Esophagus squamous epithelium (tissue), 5 donors: Measurements from ENCODE around the gene FAM184B. TPM values are rescaled to one million over a fixed set of nuclear protein-coding genes. Genes with fewer than 3 reads are reported as not detected.

Experiments
- DNase-seq: peaks from one replicate; lab custom pipeline; 2025; lab: John Stamatoyannopoulos, UW
- H3K27ac ChIP-seq, 4 donors: fragments of 200-600 bp; sonication (generic); one replicate each; pipeline ENCODE4 v1.5.1; 2016 to 2019; ENCODE audit warnings: mild to moderate bottlenecking in 1 of 4
- H3K27me3 ChIP-seq, 4 donors: fragments of 200-600 bp; sonication (generic); 1 replicate in 3 of 4; 2 replicates in 1 of 4; pipeline versions ENCODE4 v1.5.1 to v1.6.0; 2017 to 2021; ENCODE audit warnings: antibody characterized with exemption in 1 of 4
- H3K36me3 ChIP-seq, 3 donors: fragments of 200-600 bp; sonication (generic); one replicate each; pipeline ENCODE4 v1.5.1; 2016 to 2019
- H3K4me1 ChIP-seq, 3 donors: fragments of 200-600 bp; sonication (generic); one replicate each; pipeline ENCODE4 v1.5.1; 2017 to 2019
- H3K4me3 ChIP-seq, 4 donors: fragments of 200-600 bp; sonication (generic); 1 replicate in 3 of 4; 2 replicates in 1 of 4; pipeline ENCODE4 v1.5.1; 2016 to 2019; ENCODE audit warnings: mild to moderate bottlenecking in 2 of 4, moderate library complexity in 1 of 4
- H3K9me3 ChIP-seq, 3 donors: fragments of 200-600 bp; sonication (generic); one replicate each; pipeline ENCODE4 v1.5.1; 2016 to 2019
- CTCF ChIP-seq, 6 experiments: fragments of 450-650 bp in 4 of 6; fragments of 200-600 bp in 2 of 6; sonication (generic) in 2 of 6; IDR thresholded peaks; one replicate each; pipeline ENCODE4 v1.5.1; 2016 to 2019; ENCODE audit warnings: antibody characterized with exemption in 6 of 6, mild to moderate bottlenecking in 4 of 6, moderate library complexity in 4 of 6
- POLR2A ChIP-seq, 4 donors: fragments of 450-650 bp; IDR thresholded peaks; one replicate each; pipeline ENCODE4 v1.6.1; 2017; ENCODE audit warnings: antibody characterized with exemption in 4 of 4, mild to moderate bottlenecking in 4 of 4, moderate library complexity in 3 of 4
- WGBS, 2 donors: methylation state at CpG; one replicate each; pipeline ENCODE4 v1.1.5; 2018; 5-methylcytosine and 5-hydroxymethylcytosine counted together
- intact Hi-C: fragments of 100-400 bp; cut with DNase I; formaldehyde crosslinking; loops from one replicate; pipeline ENCODE4 v1.15.0; 2022
- total RNA-seq, 4 donors: library from RNA; depleted of rRNA; stranded (reverse); fragments of >200 nt; gene quantifications; one replicate each; pipeline ENCODE4 v1.1.0, GENCODE V29; 2016
- donor health status: DM: yes; HTN: yes; CAD: no.

The FAM184B gene
- total RNA-seq, 4 donors from 2014 or later, result 0.18 to 0.76 (median 0.19) TPM

GRCh38 chr4:17788956-17789355 is 7.5 kb upstream of the FAM184B start:
- intact Hi-C loops, result no loop called here
- DNase-seq, result no peak
- Histone ChIP-seq H3K36me3 (peaks cover 0 to 16% (median 0%) of the 10 kb centered on the region in 3 donors), H3K9me3 (no peaks in the 10 kb centered on the region), H3K27ac (no peak overlapping the region), H3K4me3 (no peak overlapping the region), H3K27me3 (no peaks in the 10 kb centered on the region), H3K4me1 (no peaks in the 10 kb centered on the region)
- no peak for TF ChIP-seq CTCF (IDR thresholded peaks at IDR 0.05)

GRCh38 chr4:17787315-17787714 is 5.9 kb upstream of the FAM184B start:
- intact Hi-C loops, result no loop called here
- no peaks in the 10 kb centered on the region for H3K9me3 ChIP-seq
- no peak for TF ChIP-seq CTCF (IDR thresholded peaks at IDR 0.05)
- no peak for TF ChIP-seq POLR2A (IDR thresholded peaks at IDR 0.05)

GRCh38 chr4:17786567-17786966 is 5.1 kb upstream of the FAM184B start:
- intact Hi-C loops, result no loop called here
- Histone ChIP-seq H3K4me3 (no peak overlapping the region), H3K27me3 (peaks cover 0 to 10% (median 0%) of the 10 kb centered on the region in 4 donors), H3K27ac (no peak overlapping the region), H3K4me1 (peaks cover 0 to 6% (median 5%) of the 10 kb centered on the region in 3 donors), H3K9me3 (no peaks in the 10 kb centered on the region), H3K36me3 (peaks cover 0 to 3% (median 0%) of the 10 kb centered on the region in 3 donors)
- TF ChIP-seq CTCF (IDR thresholded peaks at IDR 0.05) (no peak), POLR2A (IDR thresholded peaks at IDR 0.05) (no peak)
- 45 to 60% methylated on average over 5 of the region's 5 CpGs for WGBS, 2 donors
- no peak for DNase-seq

More at GRCh38 chr4:17787315-17787714, 5.9 kb upstream of the FAM184B start:
- DNase-seq, result no peak
- 59 to 63% methylated on average over 5 of the region's 5 CpGs for WGBS, 2 donors
- no peak overlapping the region for H3K27ac ChIP-seq
- no peaks in the 10 kb centered on the region for H3K4me1 ChIP-seq
- no peak overlapping the region for H3K4me3 ChIP-seq
- peaks cover 0 to 3% (median 0%) of the 10 kb centered on the region in 4 donors for H3K27me3 ChIP-seq
- peaks cover 0 to 11% (median 0%) of the 10 kb centered on the region in 3 donors for H3K36me3 ChIP-seq

- intact Hi-C loops, result no loop called here
- H3K4me3 ChIP-seq, result no peak overlapping the region
- peaks cover 0 to 17% (median 2%) of the 10 kb centered on the region in 4 donors for H3K27me3 ChIP-seq
- no peaks in the 10 kb centered on the region for H3K9me3 ChIP-seq
- H3K36me3 ChIP-seq, result no peaks in the 10 kb centered on the region
- no peak for DNase-seq
- WGBS, 2 donors, result 58 to 60% methylated on average over 5 of the region's 5 CpGs
- H3K27ac ChIP-seq, result no peak overlapping the region
- H3K4me1 ChIP-seq, result peaks cover 7 to 13% (median 12%) of the 10 kb centered on the region in 3 donors
- no peak for TF ChIP-seq POLR2A (IDR thresholded peaks at IDR 0.05)
- TF ChIP-seq CTCF (IDR thresholded peaks at IDR 0.05), result no peak
These were observed 4.4 kb upstream of the FAM184B start for GRCh38 chr4:17785858-17786257.

- Histone ChIP-seq H3K27me3 (peaks cover 0 to 43% (median 2%) of the 10 kb centered on the region in 4 donors), H3K36me3 (no peaks in the 10 kb centered on the region), H3K9me3 (no peaks in the 10 kb centered on the region), H3K27ac (no peak overlapping the region), H3K4me3 (peak overlapping the region; percentile 34 to 59 (median 47)), H3K4me1 (peaks cover 15 to 24% (median 17%) of the 10 kb centered on the region in 3 donors)
- intact Hi-C loops, result no loop called here
- DNase-seq, result no peak
- TF ChIP-seq CTCF (IDR thresholded peaks at IDR 0.05), result no peak
- TF ChIP-seq POLR2A (IDR thresholded peaks at IDR 0.05), result no peak
- 6 to 18% methylated on average over 13 to 29 of the region's 31 CpGs for WGBS, 2 donors
These were observed 721 bp downstream of the FAM184B start for GRCh38 chr4:17780501-17781299.
